T-cell (primary cell): ENCODE results near the gene FECH. TPM values are rescaled to one million over a fixed set of nuclear protein-coding genes. Genes with fewer than 3 reads are reported as not detected.

Experiments
- ATAC-seq, 4 experiments: fragments of 200-7000 bp in 3 of 4; fragments of 150-1000 bp in 1 of 4; cut with Tn5 transposase; replicated peaks in 1 of 4; 1 replicate in 3 of 4; 2 replicates in 1 of 4; pipeline ENCODE4 v1.10.0; 2021; ENCODE audit warnings: moderate library complexity in 3 of 4, mild to moderate bottlenecking in 2 of 4, moderate number of reproducible peaks in 1 of 4
- CTCF ChIA-PET, 2 donors: fragments of 300-600 bp; sonication (Branson Sonifier 250); formaldehyde crosslinking; loops; one replicate each; lab custom pipeline; 2022; ENCODE audit warnings: antibody characterized with exemption in 2 of 2; lab: Charles Lee
- POLR2A ChIA-PET, 2 donors: fragments of 300-600 bp; sonication (Branson Sonifier 250); formaldehyde crosslinking; loops; one replicate each; lab custom pipeline; 2022; ENCODE audit warnings: antibody characterized with exemption in 2 of 2; lab: Charles Lee
- DNase-seq, 35 experiments: peaks; one replicate each; pipeline versions ENCODE4 v3.0.0 to v3.0.0-alpha.2; 2013 to 2023
- H3K27ac ChIP-seq: one replicate; pipeline ENCODE4 v1.5.1; 2013; ENCODE audit warnings: low read length
- H3K27me3 ChIP-seq, 2 experiments: replicated peaks in 1 of 2; 1 replicate in 1 of 2; 2 replicates in 1 of 2; pipeline versions ENCODE4 v1.6.1 to v1.7.0; 2013; ENCODE audit warnings: low read length in 1 of 2, mixed read lengths in 1 of 2; ENCODE audit not compliant: control insufficient read depth in 2 of 2, insufficient read depth in 2 of 2; ENCODE audit errors: extremely low read depth in 1 of 2
- H3K36me3 ChIP-seq, 2 donors: 1 replicate in 1 of 2; 2 replicates in 1 of 2; pipeline versions ENCODE4 v1.6.1 to v1.7.0; 2013; ENCODE audit warnings: low read length in 1 of 2; ENCODE audit not compliant: control insufficient read depth in 2 of 2, insufficient read depth in 1 of 2; ENCODE audit errors: extremely low read depth in 1 of 2
- H3K4me1 ChIP-seq, 2 experiments: 1 replicate in 1 of 2; 2 replicates in 1 of 2; pipeline versions ENCODE4 v1.6.1 to v1.7.0; 2013; ENCODE audit warnings: low read length in 2 of 2, mixed read lengths in 1 of 2; ENCODE audit not compliant: insufficient read depth in 2 of 2, control insufficient read depth in 1 of 2; ENCODE audit errors: extremely low read depth in 1 of 2
- H3K4me3 ChIP-seq, 2 donors: 1 replicate in 1 of 2; 2 replicates in 1 of 2; pipeline versions ENCODE4 v1.5.1 to v1.7.0; 2013; ENCODE audit warnings: mild to moderate bottlenecking in 2 of 2, low read length in 1 of 2, moderate library complexity in 1 of 2; ENCODE audit not compliant: control insufficient read depth in 1 of 2; ENCODE audit errors: extremely low read depth in 1 of 2
- H3K9me3 ChIP-seq: 2 replicates; pipeline ENCODE4 v1.7.0; 2013
- H3K27ac Mint-ChIP-seq, 2 donors: one replicate each; pipeline ENCODE4 v1.8.0; 2020 to 2021; ENCODE audit warnings: mild to moderate bottlenecking in 2 of 2, mixed read lengths in 2 of 2
- H3K27me3 Mint-ChIP-seq, 2 donors: one replicate each; pipeline ENCODE4 v1.8.0; 2021 to 2022; ENCODE audit warnings: mixed read lengths in 2 of 2
- H3K36me3 Mint-ChIP-seq: one replicate; pipeline ENCODE4 v1.8.0; 2021; ENCODE audit warnings: mixed read lengths
- H3K4me1 Mint-ChIP-seq, 3 donors: one replicate each; pipeline ENCODE4 v1.8.0; 2020 to 2022; ENCODE audit warnings: mixed read lengths in 3 of 3, mild to moderate bottlenecking in 1 of 3
- H3K4me3 Mint-ChIP-seq, 3 donors: one replicate each; pipeline ENCODE4 v1.8.0; 2020 to 2022; ENCODE audit warnings: mild to moderate bottlenecking in 3 of 3, mixed read lengths in 3 of 3, moderate library complexity in 3 of 3
- H3K9me3 Mint-ChIP-seq, 3 donors: one replicate each; pipeline ENCODE4 v1.8.0; 2020 to 2022; ENCODE audit warnings: mixed read lengths in 3 of 3
- WGBS: methylation state at CpG from one replicate; pipeline ENCODE4 v1.1.5; 2013; ENCODE audit warnings: missing lambda C conversion rate; ENCODE audit not compliant: insufficient coverage; 5-methylcytosine and 5-hydroxymethylcytosine counted together
- total RNA-seq, 35 experiments: library from RNA in 6 of 35; stranded (reverse) in 6 of 35; fragments of 120-200 nt in 1 of 35; gene quantifications; one replicate each; pipeline versions ENCODE4 v1.2.1 to v1.2.4 and lab custom pipeline; 2013 to 2026

FECH gene
- total RNA-seq (10 to 100 TPM in 4 of 5 donors, 1 to 10 TPM in 1; 9.6 to 16.2 (median 14.4) TPM), total RNA-seq (lab: John Stamatoyannopoulos, UW) (8.0 to 39.4 (median 19.1) reads per million in 29 experiments)
- total RNA-seq (2013) = 14.7 TPM

- peak within 1 kb of the TSS; percentile 22 for H3K27ac ChIP-seq
- Mint-ChIP-seq H3K9me3 (no peaks in the 10 kb centered on the region), H3K27me3 (no peaks in the 10 kb centered on the region), H3K4me3 (peak within 1 kb of the TSS; percentile 82 to 88 (median 84)), H3K4me1 (peaks cover 24 to 28% (median 25%) of the 10 kb centered on the region in 3 donors), H3K27ac (peak within 1 kb of the TSS; percentile 79 to 85), H3K36me3 (peaks cover 10% of the 10 kb centered on the region)
- CTCF ChIA-PET = no interaction called here
- peak; percentile 95 to 99 (median 98) for ATAC-seq
- H3K9me3 ChIP-seq = no peaks in the 10 kb centered on the region
- POLR2A ChIA-PET = interaction anchor here in 1 of 2 donors (0.6 kb wide), 1 partner anchor 60 kb away, joined by 3 read pairs; no protein-coding TSS in a partner anchor
- H3K36me3 ChIP-seq = no peaks in the 10 kb centered on the region
- no peaks in the 10 kb centered on the region for H3K27me3 ChIP-seq
- under 1% methylated on average over 73 of the region's 80 CpGs for WGBS
- peaks cover 0 to 16% of the 10 kb centered on the region in 2 experiments for H3K4me1 ChIP-seq
- H3K4me3 ChIP-seq = peak within 1 kb of the TSS; percentile 32 to 65
- DNase-seq = peak; percentile 16 to 74 (median 55)
Observed at GRCh38 chr18:57586251-57587049, at the start of gene FECH. TSS of gene FECH (minus strand) at chr18:57586702. CDS start at chr18:57586620, 82 bp downstream.

GRCh38 chr18:57635003-57635822 is 48.7 kb upstream of the FECH start:
- ATAC-seq = no peak
- Mint-ChIP-seq H3K4me1 (peaks cover 14 to 21% (median 16%) of the 10 kb centered on the region in 3 donors), H3K27me3 (no peaks in the 10 kb centered on the region), H3K9me3 (no peaks in the 10 kb centered on the region), H3K36me3 (peaks cover 11% of the 10 kb centered on the region), H3K27ac (no peak overlapping the region), H3K4me3 (no peak overlapping the region)
- DNase-seq = no peak
- peaks cover 0 to 5% of the 10 kb centered on the region in 2 donors for H3K36me3 ChIP-seq
- POLR2A ChIA-PET = interaction anchor here in 1 of 2 donors (0.7 kb wide), 1 partner anchor 17 kb away, joined by 5 read pairs; no protein-coding TSS in a partner anchor
- no peaks in the 10 kb centered on the region for H3K27me3 ChIP-seq
- no peaks in the 10 kb centered on the region for H3K9me3 ChIP-seq
- CTCF ChIA-PET = interaction anchor here in 1 of 2 donors (0.5 kb wide), 1 partner anchor 13 kb away, joined by 5 read pairs; no protein-coding TSS in a partner anchor
- no peak overlapping the region for H3K4me3 ChIP-seq
- WGBS = no CpG with 5 or more reads among the region's 4 CpGs
- H3K4me1 ChIP-seq = peaks cover 3 to 14% of the 10 kb centered on the region in 2 experiments
- no peak overlapping the region for H3K27ac ChIP-seq

GRCh38 chr18:57631697-57632096 is 45.2 kb upstream of the FECH start:
- Histone ChIP-seq H3K4me3 (no peak overlapping the region), H3K27ac (no peak overlapping the region), H3K36me3 (peaks cover 0 to 5% of the 10 kb centered on the region in 2 donors), H3K4me1 (peaks cover 3 to 20% of the 10 kb centered on the region in 2 experiments), H3K9me3 (no peaks in the 10 kb centered on the region), H3K27me3 (no peaks in the 10 kb centered on the region)
- no peak for ATAC-seq
- peaks cover 3% of the 10 kb centered on the region for H3K36me3 Mint-ChIP-seq
- H3K4me3 Mint-ChIP-seq = peak overlapping the region; percentile 76 to 98 (median 94)
- CTCF ChIA-PET = interaction anchor here in 1 of 2 donors (0.7 kb wide), 1 partner anchor 851 kb away, joined by 3 read pairs; no protein-coding TSS in a partner anchor
- peak overlapping the region in 1 of 2 donors; percentile 50 for H3K27ac Mint-ChIP-seq
- no peak for DNase-seq
- no peaks in the 10 kb centered on the region for H3K9me3 Mint-ChIP-seq
- POLR2A ChIA-PET = interaction anchor here (0.7 to 1.2 kb wide), 2 partner anchors 10 to 11 kb away, joined by 3 to 4 read pairs; no protein-coding TSS in a partner anchor
- peaks cover 20 to 26% (median 23%) of the 10 kb centered on the region in 3 donors for H3K4me1 Mint-ChIP-seq
- no peaks in the 10 kb centered on the region for H3K27me3 Mint-ChIP-seq
- 90% methylated on average over 2 of the region's 2 CpGs for WGBS

GRCh38 chr18:57630754-57631595 is 44.5 kb upstream of the FECH start:
- H3K9me3 ChIP-seq = no peaks in the 10 kb centered on the region
- Mint-ChIP-seq H3K27ac (peak overlapping the region; percentile 96 to 97), H3K4me3 (peak overlapping the region; percentile 94 to 98 (median 97)), H3K4me1 (peaks cover 20 to 24% (median 23%) of the 10 kb centered on the region in 3 donors), H3K36me3 (peaks cover 3% of the 10 kb centered on the region), H3K9me3 (no peaks in the 10 kb centered on the region), H3K27me3 (no peaks in the 10 kb centered on the region)
- ATAC-seq = no peak
- DNase-seq = peak in 1 of 35 experiments; percentile 1
- no peaks in the 10 kb centered on the region for H3K27me3 ChIP-seq
- H3K36me3 ChIP-seq = peaks cover 0 to 5% of the 10 kb centered on the region in 2 donors
- peak overlapping the region; percentile 92 to 96 for H3K4me3 ChIP-seq
- CTCF ChIA-PET = interaction anchor here in 1 of 2 donors (0.7 kb wide), 1 partner anchor 852 kb away, joined by 3 read pairs; no protein-coding TSS in a partner anchor
- H3K4me1 ChIP-seq = peaks cover 3 to 20% of the 10 kb centered on the region in 2 experiments
- POLR2A ChIA-PET = interaction anchor here (0.7 to 1.2 kb wide), 3 partner anchors 9 to 11 kb away, joined by 3 to 4 read pairs (median 3); partner anchors contain the start of gene NARS1 (in 1 of the 2)
- no peak overlapping the region for H3K27ac ChIP-seq
- WGBS = 89% methylated on average over 3 of the region's 13 CpGs

GRCh38 chr18:57630002-57630753 is 43.7 kb upstream of the FECH start:
- no peaks in the 10 kb centered on the region for H3K27me3 Mint-ChIP-seq
- POLR2A ChIA-PET = interaction anchor here (1.0 to 1.2 kb wide), 2 partner anchors 9 to 10 kb away, joined by 3 to 4 read pairs; partner anchors contain the start of gene NARS1 (in 1 of the 2)
- ATAC-seq (peak; percentile 97 to 99 (median 98)), DNase-seq (peak; percentile 84 to 96 (median 93))
- H3K4me1 Mint-ChIP-seq = peaks cover 20 to 23% (median 21%) of the 10 kb centered on the region in 3 donors
- H3K9me3 Mint-ChIP-seq = no peaks in the 10 kb centered on the region
- H3K36me3 ChIP-seq = peaks cover 0 to 5% of the 10 kb centered on the region in 2 donors
- H3K4me3 Mint-ChIP-seq = peak overlapping the region; percentile 94 to 98 (median 97)
- CTCF ChIA-PET = interaction anchor here in 1 of 2 donors (0.8 kb wide), 1 partner anchor 10 kb away, joined by 4 read pairs; no protein-coding TSS in a partner anchor
- 5% methylated on average over 46 of the region's 52 CpGs for WGBS
- H3K4me3 ChIP-seq = peak overlapping the region; percentile 92 to 96
- peak overlapping the region; percentile 67 for H3K27ac ChIP-seq
- no peaks in the 10 kb centered on the region for H3K9me3 ChIP-seq
- peak overlapping the region; percentile 96 to 97 for H3K27ac Mint-ChIP-seq
- peaks cover 3% of the 10 kb centered on the region for H3K36me3 Mint-ChIP-seq
- H3K27me3 ChIP-seq = no peaks in the 10 kb centered on the region
- H3K4me1 ChIP-seq = peaks cover 3 to 20% of the 10 kb centered on the region in 2 experiments
